K562 (cell line): ENCODE results near the gene SPATA17. TPM values are rescaled to one million over a fixed set of nuclear protein-coding genes. Genes with fewer than 3 reads are reported as not detected.

Experiments
- ATAC-seq: fragments of 200-7000 bp; cut with Tn5 transposase; 3 replicates; pipeline ENCODE4 v1.9.1; 2020; ENCODE audit warnings: moderate library complexity
- BruUV-seq: library from RNA; stranded (reverse); fragments of 400-500 nt; replicated peaks from 2 replicates; lab custom pipeline; 2021; lab: Mats Ljungman, UMichigan
- CTCF ChIA-PET: fragments of 300-600 bp; formaldehyde crosslinking; extraction: SDS; loops from one replicate; lab custom pipeline; 2021; ENCODE audit warnings: low intra/inter-chr PET ratio; lab: Yijun Ruan, JAX
- POLR2A ChIA-PET: fragments of 300-600, 350-650 bp; sonication (Branson Sonifier 250); formaldehyde crosslinking; extraction: SDS; loops from one replicate; lab custom pipeline; 2021; ENCODE audit warnings: antibody characterized with exemption, inconsistent platforms; lab: Yijun Ruan, JAX
- DNase-seq, 4 experiments: peaks; one replicate each; pipeline versions ENCODE4 v3.0.0 to v3.0.0-alpha.2; 2011 to 2018; ENCODE audit warnings: low spot score in 3 of 4, mixed read lengths in 3 of 4; ENCODE audit errors: extremely low read depth in 1 of 4
- FAIRE-seq: peaks from 2 replicates; lab custom pipeline; 2011; peaks lifted over from hg19 to GRCh38; lab: Jason Lieb, UNC
- H2AFZ ChIP-seq: 2 replicates; pipeline ENCODE4 v1.6.0; 2011; ENCODE audit warnings: low read depth, low read length, control low read depth, inconsistent platforms
- H3K27ac ChIP-seq: fragments of 200-600 bp; 3 replicates; pipeline ENCODE4 v1.8.0; 2011; ENCODE audit warnings: low read depth, mild to moderate bottlenecking, control low read depth, inconsistent platforms, low read length, moderate library complexity, mixed read lengths; ENCODE audit errors: extremely low read depth
- H3K27me3 ChIP-seq, 2 experiments: fragments of 300-600 bp in 1 of 2; 2 replicates in 1 of 2; 3 replicates in 1 of 2; pipeline versions ENCODE4 v1.6.0 to v1.8.0; 2011; ENCODE audit warnings: inconsistent platforms in 2 of 2, low read length in 2 of 2, mild to moderate bottlenecking in 1 of 2, mixed read lengths in 1 of 2, moderate library complexity in 1 of 2; ENCODE audit not compliant: control insufficient read depth in 2 of 2, insufficient read depth in 2 of 2
- H3K36me3 ChIP-seq: fragments of 300-600 bp; 3 replicates; pipeline ENCODE4 v1.8.0; 2011; ENCODE audit warnings: mild to moderate bottlenecking, low read length, inconsistent platforms; ENCODE audit not compliant: control insufficient read depth, insufficient read depth
- H3K4me1 ChIP-seq, 2 experiments: fragments of 200-600 bp in 1 of 2; replicated peaks in 1 of 2; 2 replicates in 1 of 2; 3 replicates in 1 of 2; pipeline versions ENCODE4 v1.5.1 to v1.8.0; 2011; ENCODE audit warnings: inconsistent platforms in 2 of 2, low read length in 2 of 2, mild to moderate bottlenecking in 1 of 2, mixed read lengths in 1 of 2, moderate library complexity in 1 of 2; ENCODE audit not compliant: control insufficient read depth in 2 of 2, insufficient read depth in 2 of 2
- H3K4me2 ChIP-seq: 2 replicates; pipeline ENCODE4 v1.6.1; 2011; ENCODE audit warnings: low read length, control low read depth, inconsistent platforms, mixed read lengths; ENCODE audit not compliant: insufficient read depth
- H3K4me3 ChIP-seq: fragments of 200-600 bp; sonication (generic), shearing (Covaris generic); 2 replicates; pipeline ENCODE4 v1.5.1; 2016; ENCODE audit warnings: control low read depth, inconsistent platforms
- H3K79me2 ChIP-seq: fragments of 200-600 bp; 3 replicates; pipeline ENCODE4 v1.8.0; 2011; ENCODE audit warnings: low read length, inconsistent platforms; ENCODE audit not compliant: control insufficient read depth, insufficient read depth
- H3K9ac ChIP-seq, 2 experiments: 2 replicates each; pipeline versions ENCODE4 v1.6.0 to v1.6.1; 2011; ENCODE audit warnings: low read depth in 2 of 2, low read length in 2 of 2, control low read depth in 1 of 2, inconsistent platforms in 1 of 2, mild to moderate bottlenecking in 1 of 2, mixed read lengths in 1 of 2; ENCODE audit not compliant: insufficient read depth in 1 of 2
- H3K9me1 ChIP-seq: one replicate; pipeline ENCODE4 v1.6.0; 2011; ENCODE audit warnings: inconsistent platforms, mild to moderate bottlenecking, low read length, moderate library complexity; ENCODE audit not compliant: control insufficient read depth, insufficient read depth
- H3K9me3 ChIP-seq: replicated peaks from 2 replicates; pipeline ENCODE4 v1.5.1; 2011; ENCODE audit warnings: low read depth, low read length, inconsistent platforms; ENCODE audit not compliant: control insufficient read depth, insufficient read depth
- H4K20me1 ChIP-seq: replicated peaks from 2 replicates; pipeline ENCODE4 v1.6.1; 2011; ENCODE audit warnings: low read length, inconsistent platforms, mixed read lengths; ENCODE audit not compliant: control insufficient read depth, insufficient read depth
- ERF ChIP-seq: fragments of 450-650 bp; formaldehyde crosslinking; IDR thresholded peaks from 2 replicates; pipeline ENCODE4 v1.4.0; 2020; ENCODE audit warnings: mild to moderate bottlenecking, mixed read lengths
- ILF3 ChIP-seq: fragments of 450-650 bp; IDR thresholded peaks from 2 replicates; pipeline ENCODE4 v1.6.1; 2018; ENCODE audit warnings: antibody characterized with exemption, mild to moderate bottlenecking, moderate library complexity, borderline replicate concordance
- LEF1 ChIP-seq: fragments of 450-650 bp; IDR thresholded peaks from 2 replicates; pipeline ENCODE4 v1.6.1; 2016; ENCODE audit warnings: mild to moderate bottlenecking
- MED1 ChIP-seq: sonication (generic); formaldehyde crosslinking; IDR thresholded peaks from 2 replicates; pipeline ENCODE4 v1.8.1; 2023; ENCODE audit warnings: missing genetic modification reagents, borderline replicate concordance
- NFATC3 ChIP-seq: fragments of 450-650 bp; IDR thresholded peaks from 2 replicates; pipeline ENCODE4 v1.6.1; 2017; ENCODE audit warnings: mild to moderate bottlenecking
- ZNF316 ChIP-seq: fragments of 450-650 bp; IDR thresholded peaks from 2 replicates; pipeline ENCODE4 v1.6.1; 2016
- ZNF444 ChIP-seq: fragments of 250-450 bp; sonication (Bioruptor Pico); IDR thresholded peaks from 2 replicates; pipeline ENCODE4 v1.4.0; 2020; ENCODE audit warnings: mild to moderate bottlenecking, moderate library complexity
- WGBS: fragments of 100-300 bp; shearing (Covaris generic); methylation state at CpG from one replicate; pipeline ENCODE4 v1.1.6; 2016; ENCODE audit warnings: low coverage, mixed read lengths; ENCODE audit not compliant: insufficient coverage; ENCODE audit errors: missing lambda C conversion rate; 5-methylcytosine and 5-hydroxymethylcytosine counted together
- in situ Hi-C: fragments of 300-500 bp; cut with MboI; formaldehyde crosslinking; loops from 4 replicates; pipeline ENCODE4 v1.15.0; 2018; ENCODE audit warnings: inconsistent platforms, mixed read lengths
- intact Hi-C: fragments of 100-400 bp; cut with micrococcal nuclease; formaldehyde crosslinking; loops from 2 replicates; pipeline ENCODE4 v1.14.2; 2022
- polyA plus RNA-seq, 8 experiments: library from polyadenylated mRNA; depleted of rRNA in 4 of 8; stranded (reverse) in 5 of 8; unstranded in 3 of 8; fragments of >200 nt; fragmentation: Nextera tagmentation in 2 of 8; fragmentation: Illumina TruSeq in 1 of 8; extraction: Ambion mirVana in 2 of 8; extraction: Trizol in 1 of 8; gene quantifications; 2 replicates each; pipeline versions ENCODE4 v1.2.1 to v1.2.3, GENCODE V29; 2011 to 2014; ENCODE audit warnings: inconsistent platforms in 1 of 8, missing spikeins in 1 of 8
- total RNA-seq, 7 experiments: library from RNA; depleted of rRNA in 6 of 7; stranded (reverse); fragments of >200 nt in 6 of 7; fragmentation: Illumina TruSeq in 2 of 7; extraction: Trizol in 2 of 7; gene quantifications; 2 replicates each; pipeline versions ENCODE4 v1.2.1 to v1.2.3, GENCODE V29; 2011 to 2021; ENCODE audit warnings: low replicate concordance in 1 of 7
- TF ChIP-seq, protein P1 (sequence below): fragments of 250-450 bp; sonication (Bioruptor Pico); IDR thresholded peaks from 2 replicates; pipeline ENCODE4 v1.8.0; 2022; ENCODE audit warnings: inconsistent platforms
- TF ChIP-seq, protein P2 (sequence below): fragments of 450-650 bp; conservative IDR thresholded peaks from 2 replicates; pipeline ENCODE4 v1.6.1; 2016; ENCODE audit warnings: missing genetic modification characterization, low read depth, mild to moderate bottlenecking, missing compliant biosample characterization, moderate library complexity
- TF ChIP-seq, protein P3 (sequence below): fragments of 450-650 bp; formaldehyde crosslinking; IDR thresholded peaks from 2 replicates; pipeline ENCODE4 v1.4.0; 2020; ENCODE audit warnings: mild to moderate bottlenecking

SPATA17 gene
- total and polyA plus RNA-seq, 9 of the 15 experiments (the other 6 are each of a cell fraction or from before 2014, with no cell fraction given), result 0.04 to 0.11 TPM; not detected in 7

DNA sequence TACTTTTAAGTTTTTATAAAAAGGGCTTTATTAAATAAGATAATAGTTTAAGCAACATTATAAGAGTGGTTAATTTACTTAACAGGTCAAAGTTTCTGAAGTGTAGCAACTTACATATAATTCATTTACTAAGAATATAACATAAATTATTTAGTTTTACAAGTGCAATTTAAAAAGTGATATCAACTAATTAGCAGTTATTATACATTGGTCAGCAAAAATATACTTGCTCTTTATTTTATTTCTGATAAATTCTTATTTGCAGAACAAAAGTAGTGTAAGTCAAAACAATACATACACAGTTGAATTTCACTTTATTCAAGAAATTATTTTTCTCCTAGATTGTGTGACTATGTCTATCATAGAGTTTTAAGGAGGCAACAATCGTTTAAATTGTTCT, 215.6 kb downstream of the SPATA17 start:
- no peak overlapping the region for H3K9ac ChIP-seq
- no peak overlapping the region for H3K27ac ChIP-seq
- DNase-seq, result no peak
- ATAC-seq, result no peak
- in situ Hi-C loops (no loop called here), intact Hi-C loops (no loop called here)
- H3K79me2 ChIP-seq, result no peaks in the 10 kb centered on the region
- no peaks in the 10 kb centered on the region; the same call in 1 of the 2 replicates for H3K9me3 ChIP-seq
- H3K27me3 ChIP-seq, result no peaks in the 10 kb centered on the region
- TF ChIP-seq ZNF316 (peak; percentile 52; the same call in 1 of the 2 replicates), MED1 (CRISPR knock-in tag) (no peak)
- ChIA-PET POLR2A (no interaction called here), CTCF (no interaction called here)
- H3K9me1 ChIP-seq, result no peaks in the 10 kb centered on the region
- no peak for FAIRE-seq
- no peaks in the 10 kb centered on the region for H4K20me1 ChIP-seq
- WGBS, result 0% methylated on average over 1 of the region's 1 CpG
- H3K4me1 ChIP-seq, result no peaks in the 10 kb centered on the region
- H2AFZ ChIP-seq, result no peak overlapping the region
- H3K4me3 ChIP-seq, result no peak overlapping the region
- H3K4me2 ChIP-seq, result no peak overlapping the region
- no peaks in the 10 kb centered on the region for H3K36me3 ChIP-seq
- no TSS peak for BruUV-seq

DNA sequence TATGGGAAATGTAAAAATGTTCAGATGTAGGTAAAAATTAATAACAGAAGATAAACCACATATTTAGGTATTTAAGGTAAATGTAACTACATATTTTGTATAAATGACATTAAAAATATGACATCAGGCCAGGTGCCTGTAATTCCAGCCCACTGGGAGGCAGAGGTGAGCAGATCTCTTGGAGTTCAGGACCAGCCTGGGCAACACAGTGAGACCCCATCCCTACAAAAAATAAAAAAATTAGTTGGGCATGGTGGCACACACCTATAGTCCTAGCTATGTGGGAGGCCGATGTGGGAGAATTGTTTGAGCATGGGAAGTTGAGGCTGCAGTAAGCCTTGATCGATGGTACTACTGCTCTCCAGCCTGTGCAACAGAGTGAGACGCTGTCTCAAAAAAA, 216.5 kb downstream of the SPATA17 start:
- BruUV-seq, result no TSS peak
- 5% methylated on average over 3 of the region's 3 CpGs for WGBS
- TF ChIP-seq LEF1, result no peak
- TF ChIP-seq, protein P1, sequence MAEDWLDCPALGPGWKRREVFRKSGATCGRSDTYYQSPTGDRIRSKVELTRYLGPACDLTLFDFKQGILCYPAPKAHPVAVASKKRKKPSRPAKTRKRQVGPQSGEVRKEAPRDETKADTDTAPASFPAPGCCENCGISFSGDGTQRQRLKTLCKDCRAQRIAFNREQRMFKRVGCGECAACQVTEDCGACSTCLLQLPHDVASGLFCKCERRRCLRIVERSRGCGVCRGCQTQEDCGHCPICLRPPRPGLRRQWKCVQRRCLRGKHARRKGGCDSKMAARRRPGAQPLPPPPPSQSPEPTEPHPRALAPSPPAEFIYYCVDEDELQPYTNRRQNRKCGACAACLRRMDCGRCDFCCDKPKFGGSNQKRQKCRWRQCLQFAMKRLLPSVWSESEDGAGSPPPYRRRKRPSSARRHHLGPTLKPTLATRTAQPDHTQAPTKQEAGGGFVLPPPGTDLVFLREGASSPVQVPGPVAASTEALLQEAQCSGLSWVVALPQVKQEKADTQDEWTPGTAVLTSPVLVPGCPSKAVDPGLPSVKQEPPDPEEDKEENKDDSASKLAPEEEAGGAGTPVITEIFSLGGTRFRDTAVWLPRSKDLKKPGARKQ (CRISPR knock-in tag), result no peak
- TF ChIP-seq ERF (CRISPR knock-in tag), result no peak
- TF ChIP-seq, protein P2, sequence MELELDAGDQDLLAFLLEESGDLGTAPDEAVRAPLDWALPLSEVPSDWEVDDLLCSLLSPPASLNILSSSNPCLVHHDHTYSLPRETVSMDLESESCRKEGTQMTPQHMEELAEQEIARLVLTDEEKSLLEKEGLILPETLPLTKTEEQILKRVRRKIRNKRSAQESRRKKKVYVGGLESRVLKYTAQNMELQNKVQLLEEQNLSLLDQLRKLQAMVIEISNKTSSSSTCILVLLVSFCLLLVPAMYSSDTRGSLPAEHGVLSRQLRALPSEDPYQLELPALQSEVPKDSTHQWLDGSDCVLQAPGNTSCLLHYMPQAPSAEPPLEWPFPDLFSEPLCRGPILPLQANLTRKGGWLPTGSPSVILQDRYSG, result no peak
- TF ChIP-seq ILF3, result no peak
- TF ChIP-seq, protein P3, sequence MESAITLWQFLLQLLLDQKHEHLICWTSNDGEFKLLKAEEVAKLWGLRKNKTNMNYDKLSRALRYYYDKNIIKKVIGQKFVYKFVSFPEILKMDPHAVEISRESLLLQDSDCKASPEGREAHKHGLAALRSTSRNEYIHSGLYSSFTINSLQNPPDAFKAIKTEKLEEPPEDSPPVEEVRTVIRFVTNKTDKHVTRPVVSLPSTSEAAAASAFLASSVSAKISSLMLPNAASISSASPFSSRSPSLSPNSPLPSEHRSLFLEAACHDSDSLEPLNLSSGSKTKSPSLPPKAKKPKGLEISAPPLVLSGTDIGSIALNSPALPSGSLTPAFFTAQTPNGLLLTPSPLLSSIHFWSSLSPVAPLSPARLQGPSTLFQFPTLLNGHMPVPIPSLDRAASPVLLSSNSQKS (CRISPR knock-in tag), result no peak
- no peak for TF ChIP-seq ZNF444 (CRISPR knock-in tag)
- no peak for TF ChIP-seq NFATC3

More for the DNA sequence above, 216.5 kb downstream of the SPATA17 start:
- ChIA-PET CTCF (no interaction called here), POLR2A (no interaction called here)
- H3K36me3 ChIP-seq, result no peaks in the 10 kb centered on the region
- DNase-seq (no peak), ATAC-seq (no peak), FAIRE-seq (no peak)
- no peak overlapping the region for H3K9ac ChIP-seq
- H3K4me1 ChIP-seq, result no peaks in the 10 kb centered on the region
- H3K4me2 ChIP-seq, result no peak overlapping the region
- intact Hi-C loops, result no loop called here
- no peaks in the 10 kb centered on the region for H3K27me3 ChIP-seq
- no peak overlapping the region for H2AFZ ChIP-seq
- H3K9me1 ChIP-seq, result no peaks in the 10 kb centered on the region
- no peaks in the 10 kb centered on the region for H4K20me1 ChIP-seq
- no peaks in the 10 kb centered on the region for H3K79me2 ChIP-seq
- no peaks in the 10 kb centered on the region; the same call in none of the 2 replicates for H3K9me3 ChIP-seq
- in situ Hi-C loops, result no loop called here
- H3K4me3 ChIP-seq, result no peak overlapping the region
- H3K27ac ChIP-seq, result no peak overlapping the region
